ENCODE results near the gene PSMD12.

PSMD12 gene

DNA sequence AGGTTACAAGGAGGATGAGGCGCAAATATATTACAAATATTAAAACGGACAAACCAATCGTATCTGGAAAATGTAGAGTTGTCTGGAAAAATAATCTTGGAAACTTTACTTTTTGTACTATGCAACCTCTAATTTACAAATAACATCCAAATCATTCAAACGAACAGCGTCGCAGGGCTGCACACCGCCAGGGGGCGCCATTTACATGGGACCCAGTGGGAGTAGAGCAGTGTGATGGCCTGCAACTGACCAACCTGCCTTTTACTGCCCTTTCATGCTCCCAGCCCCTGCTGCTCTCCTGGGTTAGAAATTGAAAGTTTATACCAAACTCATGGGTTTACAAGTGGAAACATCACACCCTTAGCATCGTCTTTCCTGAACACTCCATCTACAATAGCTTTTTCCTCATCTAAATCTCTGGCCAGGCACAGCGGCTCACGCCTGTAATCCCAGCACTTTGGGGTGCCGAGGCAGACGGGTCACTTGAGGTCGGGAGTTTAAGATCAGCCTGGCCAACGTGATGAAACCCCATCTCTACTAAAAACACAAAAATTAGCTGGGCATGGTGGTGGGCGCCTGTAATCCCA lies 20.7 kb upstream of the PSMD12 start:
- peak; percentile 48 for DNase-seq (ENCODE audit: low spot score)

DNA sequence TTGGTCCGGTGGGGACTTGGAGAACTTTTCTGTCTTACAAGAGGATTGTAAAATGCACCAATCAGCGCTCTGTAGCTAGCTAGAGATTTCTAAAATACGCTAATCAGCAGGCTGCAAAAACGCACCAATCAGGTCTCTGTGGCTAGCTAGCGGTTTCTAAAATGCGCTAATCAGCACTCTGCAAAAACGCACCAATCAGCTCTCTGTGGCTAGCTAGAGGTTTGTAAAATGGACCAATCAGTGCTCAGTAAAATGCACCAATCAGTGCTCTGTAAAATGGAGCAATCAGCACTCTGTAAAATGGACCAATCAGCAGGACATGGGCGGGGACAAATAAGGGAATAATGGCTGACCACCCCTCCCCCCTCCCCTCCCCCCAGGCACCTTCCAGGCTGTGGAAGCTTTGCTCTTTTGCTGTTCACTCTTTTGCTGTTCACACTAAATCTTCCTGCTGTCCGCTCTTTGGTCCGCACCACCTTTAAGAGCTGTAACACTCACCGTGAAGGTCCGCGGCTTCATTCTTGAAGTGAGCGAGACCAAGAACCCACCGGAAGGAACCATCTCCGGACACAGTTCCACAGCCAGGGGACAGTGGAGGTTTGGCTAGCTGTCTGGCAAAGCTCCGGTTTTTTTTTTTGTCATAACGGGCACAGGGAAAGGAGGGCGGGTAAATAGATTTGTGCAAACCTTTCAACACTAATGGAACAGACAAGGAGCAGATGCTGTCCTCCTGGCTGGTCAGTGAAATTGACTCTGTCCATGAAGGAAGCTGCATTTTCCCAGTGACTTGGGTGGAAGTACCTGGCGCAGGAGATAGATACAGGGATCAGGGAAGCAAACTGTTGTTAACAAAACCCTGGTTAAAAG lies 19.0 kb upstream of the PSMD12 start:
- no peak for DNase-seq (ENCODE audit: low spot score)

DNA sequence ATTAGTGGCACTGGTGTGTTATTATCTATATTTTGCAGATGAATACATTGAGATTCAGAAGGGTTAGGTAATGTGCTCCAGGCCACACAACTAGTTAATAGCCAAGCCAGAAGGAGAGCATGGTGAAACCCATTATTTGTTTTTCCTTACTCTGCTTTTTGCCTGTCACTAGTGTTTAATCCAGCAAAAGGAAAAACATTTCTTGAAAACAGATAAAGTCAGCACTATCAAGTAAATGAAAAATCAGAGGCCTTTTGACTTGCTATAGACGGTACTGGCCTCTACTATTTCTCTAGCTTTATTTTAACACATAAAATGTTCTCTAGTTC lies 15.5 kb upstream of the PSMD12 start:
- DNase-seq (ENCODE audit: low spot score) = no peak

DNA sequence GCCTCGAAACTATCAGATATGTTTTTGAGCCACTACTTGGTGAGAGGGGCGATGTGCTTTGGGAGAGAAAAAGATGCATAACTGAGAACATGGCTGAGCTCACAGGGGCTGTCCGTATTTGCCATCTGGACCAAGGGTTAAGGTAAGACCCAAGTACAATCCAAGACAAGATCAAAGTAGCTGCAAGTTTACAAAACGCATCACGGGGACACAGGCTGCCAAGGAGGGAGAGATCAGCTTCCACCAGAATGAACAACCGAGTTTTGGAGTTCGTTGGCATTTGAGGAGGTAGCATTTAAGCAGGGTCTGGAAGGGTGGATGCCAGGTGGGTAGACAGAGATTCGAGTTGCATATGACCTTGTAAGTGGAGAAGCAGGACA lies 12.9 kb upstream of the PSMD12 start:
- no peak for DNase-seq (ENCODE audit: low spot score)

DNA sequence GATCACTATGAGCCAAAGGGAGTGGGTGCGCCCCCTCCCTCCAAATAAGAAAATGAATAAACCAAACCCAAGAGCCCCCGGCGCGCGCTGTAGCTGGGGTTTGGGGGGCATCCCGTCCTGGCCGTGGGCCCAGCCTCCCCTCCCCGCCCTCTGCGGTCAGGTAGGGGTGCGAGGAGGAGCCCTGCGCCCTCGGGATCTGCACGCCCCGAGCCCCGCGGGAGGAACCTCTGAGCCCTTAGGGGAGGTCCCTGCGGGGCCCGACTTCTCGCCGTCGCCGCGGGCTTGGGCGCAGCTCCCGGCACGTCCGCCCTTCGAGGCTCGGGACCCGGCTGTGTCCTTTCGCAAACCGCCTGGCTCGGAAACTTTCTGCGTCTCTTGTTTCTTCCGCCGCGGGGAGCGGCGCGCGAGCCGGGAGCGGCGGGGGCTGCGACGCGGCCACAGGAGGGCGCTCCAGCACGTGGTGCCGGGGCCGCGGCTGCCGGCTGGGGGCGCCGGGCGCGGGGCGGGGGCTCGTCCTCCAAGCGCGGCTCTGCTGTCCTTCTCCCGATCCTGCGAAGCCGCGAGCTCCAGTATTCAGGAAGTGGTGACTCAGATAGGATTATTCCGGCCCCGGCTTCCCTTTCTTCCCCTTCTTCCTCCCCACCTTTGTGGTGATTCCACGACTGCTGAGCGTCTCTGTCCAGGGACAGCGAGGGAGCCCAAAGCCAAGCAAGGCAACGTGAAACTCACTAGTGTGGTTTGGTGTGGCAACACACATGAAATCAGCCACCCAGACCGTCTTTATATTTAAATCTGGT lies 12.3 kb upstream of the PSMD12 start:
- DNase-seq (ENCODE audit: low spot score) = peak; percentile 69

DNA sequence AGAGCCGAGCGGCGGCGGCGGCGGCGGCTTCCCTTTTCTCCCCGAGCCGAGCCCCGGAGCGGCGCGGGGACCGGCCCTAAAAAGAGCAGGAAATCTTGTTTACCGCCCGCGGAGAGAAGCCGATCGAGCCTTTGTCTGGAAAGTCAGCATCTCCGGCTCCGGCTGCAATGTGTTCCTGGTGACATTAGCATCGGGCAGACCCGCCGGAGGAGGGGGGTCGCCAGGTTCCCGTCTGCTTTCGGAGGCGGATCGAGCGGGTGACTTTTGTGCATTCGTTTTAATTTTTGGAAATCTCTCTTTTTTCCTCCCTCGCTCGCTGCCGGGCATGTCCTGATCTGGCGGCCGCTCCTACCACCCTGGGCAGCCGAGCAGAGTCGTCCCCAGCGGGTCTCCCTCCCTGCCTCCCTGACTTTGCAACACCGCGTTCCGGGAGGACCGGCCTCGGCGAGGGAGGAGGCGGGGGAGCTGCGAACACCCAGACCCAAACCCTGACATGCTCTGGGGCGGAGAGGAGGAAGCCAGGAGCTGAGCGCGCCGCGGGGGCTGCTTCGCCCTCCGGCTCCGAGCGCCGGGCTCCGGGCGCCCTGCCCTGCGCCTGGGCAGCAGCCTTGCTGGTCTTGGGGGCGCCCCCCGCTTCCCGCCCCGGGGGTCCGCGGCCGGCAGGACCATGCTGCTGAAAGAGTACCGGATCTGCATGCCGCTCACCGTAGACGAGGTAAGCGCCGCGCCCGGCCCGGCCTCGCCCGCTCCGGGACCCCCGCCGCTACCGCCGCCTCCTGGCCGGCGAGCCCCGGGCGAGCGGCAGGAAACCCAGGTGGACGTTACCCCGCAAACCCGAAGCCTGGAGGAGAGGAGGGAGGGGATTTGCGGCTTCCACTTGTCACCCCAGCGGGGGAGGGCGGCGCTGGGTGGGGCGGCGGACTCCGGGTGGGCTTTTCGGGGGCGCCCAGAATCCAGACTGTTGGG lies 11.4 kb upstream of the PSMD12 start:
- peak; percentile 38 for DNase-seq (ENCODE audit: low spot score)

DNA sequence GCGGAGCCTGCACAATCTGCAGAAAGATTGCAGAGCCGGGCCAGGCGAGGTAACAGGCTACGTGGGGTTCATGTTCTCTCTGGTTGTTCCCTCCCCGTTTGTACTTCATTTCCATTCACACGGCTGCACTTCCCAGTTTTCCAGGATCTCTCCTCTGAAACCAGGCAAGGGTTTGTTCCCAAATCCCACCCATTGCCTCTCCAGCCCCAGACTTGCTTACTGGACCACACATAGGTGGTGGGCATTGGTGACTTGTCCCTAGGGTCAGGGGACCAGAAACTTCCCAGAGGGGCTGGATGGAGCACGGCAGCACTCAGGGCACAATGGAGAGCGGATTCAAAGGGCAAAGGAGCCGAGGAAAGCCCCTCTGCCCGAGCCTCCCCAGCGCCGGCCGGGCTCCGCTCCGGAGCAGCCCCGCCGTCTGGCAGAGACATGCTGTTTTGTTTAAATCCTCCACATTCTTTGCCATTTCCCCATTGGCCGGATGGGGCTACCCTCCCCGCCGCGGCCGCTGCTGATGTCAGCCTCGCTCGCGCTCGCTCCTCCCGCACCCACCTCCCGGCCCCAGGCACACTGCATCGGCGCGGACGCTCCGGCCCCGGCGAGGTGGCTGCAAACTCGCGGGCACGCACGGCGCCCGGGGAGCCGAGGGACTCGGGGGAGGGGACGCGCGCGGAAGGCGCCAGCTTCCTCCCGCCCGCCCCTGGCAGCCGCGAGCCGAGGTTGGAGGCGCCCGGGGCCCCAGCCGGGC lies 10.5 kb upstream of the PSMD12 start, which contains the start of gene PITPNC1:
TSS of gene PITPNC1 (plus strand) at position 545 of the 751 bp plus-strand sequence.
- peak; percentile 88 for DNase-seq (ENCODE audit: low spot score)

DNA sequence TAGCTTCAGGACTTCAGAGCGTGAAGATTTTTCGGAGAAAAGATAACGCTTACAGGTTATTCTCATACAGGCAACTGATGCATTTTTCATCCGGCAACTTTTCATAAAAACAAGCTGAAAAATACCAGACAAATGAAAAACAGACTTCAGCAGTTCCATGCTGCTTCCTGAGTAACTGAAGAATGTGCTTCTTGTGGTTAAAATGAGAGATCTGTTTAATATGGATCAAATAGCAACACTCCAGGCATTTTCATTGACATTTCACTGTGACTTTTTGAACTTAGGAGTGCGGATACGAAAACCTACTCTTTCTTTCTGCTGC lies 10.0 kb upstream of the PSMD12 start:
- peak; percentile 65 for DNase-seq (ENCODE audit: low spot score)

DNA sequence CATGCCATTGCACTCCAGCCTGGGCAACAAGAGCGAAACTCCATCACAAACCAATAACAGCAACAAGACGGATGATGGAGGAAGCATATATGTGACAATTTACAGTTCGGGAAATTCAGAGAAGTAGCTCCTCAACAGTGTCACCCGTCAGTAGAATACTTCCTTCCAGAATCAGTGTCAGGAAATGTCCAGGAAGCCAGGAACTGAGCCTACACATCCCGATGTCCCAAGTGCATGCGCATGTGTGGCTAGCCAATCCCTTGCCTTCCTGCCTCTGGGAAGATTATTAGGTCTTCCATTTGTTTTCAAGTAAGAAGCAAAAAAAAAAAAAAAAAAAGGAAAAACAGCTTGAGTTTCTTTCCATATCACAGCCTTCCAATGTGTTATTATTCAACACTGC lies 9.3 kb upstream of the PSMD12 start:
- DNase-seq (ENCODE audit: low spot score) = no peak

DNA sequence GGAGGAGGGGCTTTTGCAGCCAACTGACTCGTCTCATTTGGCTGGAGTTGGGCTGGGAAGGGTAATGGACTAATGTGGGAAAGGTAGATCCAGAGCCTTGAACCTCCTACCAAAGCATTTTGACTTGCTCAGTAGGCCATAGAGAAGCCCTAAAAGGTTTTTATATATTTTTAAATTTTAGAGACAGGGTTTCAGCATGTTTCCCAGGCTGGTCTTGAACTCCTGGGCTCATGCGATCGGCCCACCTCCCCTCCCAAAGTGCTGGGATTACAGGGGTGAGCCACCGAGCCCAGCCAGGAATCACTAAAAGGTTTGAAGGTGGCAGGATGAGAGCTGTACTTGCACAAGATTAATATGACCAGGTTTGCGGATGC lies 8.7 kb upstream of the PSMD12 start:
- no peak for DNase-seq (ENCODE audit: low spot score)

DNA sequence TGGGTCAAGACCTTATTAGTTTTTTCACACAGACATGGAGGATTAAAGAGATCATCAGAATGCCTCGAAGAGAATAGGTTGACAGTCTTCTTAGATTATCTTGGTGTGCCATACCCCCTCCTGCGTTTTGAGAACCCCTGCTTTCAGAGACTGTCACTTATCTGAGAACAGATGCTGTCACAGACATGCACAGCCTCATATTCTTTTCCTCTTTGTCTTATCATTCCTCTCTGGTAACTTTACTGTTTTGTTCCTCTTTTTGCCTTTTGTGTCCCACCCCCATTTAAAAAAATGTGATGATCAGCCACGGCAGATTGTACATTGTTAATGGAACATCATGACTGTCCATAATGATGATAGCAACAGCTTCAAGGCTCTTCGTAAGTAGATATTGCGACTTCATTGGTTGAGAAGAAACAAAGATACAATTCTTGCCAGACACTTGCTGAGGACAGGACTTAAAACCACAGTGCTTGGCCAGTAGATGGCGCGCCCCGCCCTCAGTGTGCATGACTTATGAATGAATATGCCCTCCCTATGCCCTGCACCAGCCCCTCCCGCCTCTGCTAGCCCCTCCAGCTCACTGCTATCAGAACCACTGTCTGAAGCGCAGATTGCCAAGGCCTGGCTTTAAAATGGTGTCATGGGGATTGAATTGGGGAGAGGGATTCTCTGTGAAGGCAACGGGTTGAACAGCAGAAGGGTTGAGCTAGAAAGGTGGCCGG lies 8.1 kb upstream of the PSMD12 start:
- peak; percentile 78 for DNase-seq (ENCODE audit: low spot score)

DNA sequence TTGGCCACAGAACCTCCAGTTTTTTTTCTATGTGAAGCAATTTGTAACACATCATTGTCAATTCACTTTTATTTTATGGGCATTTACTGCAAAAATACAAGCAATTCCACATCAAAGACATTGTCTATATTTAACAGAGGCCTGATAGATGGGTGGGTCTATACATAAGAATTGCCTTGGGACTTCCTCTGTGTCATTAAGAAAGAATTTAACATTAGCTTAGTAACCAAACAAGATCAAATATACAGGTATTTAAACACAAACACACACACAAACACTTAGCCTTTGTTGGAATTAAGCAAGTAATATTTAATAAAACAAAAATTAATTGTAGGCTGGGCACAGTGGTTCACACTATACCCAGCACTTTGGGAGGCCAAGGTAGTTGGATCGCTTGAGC lies 6.4 kb upstream of the PSMD12 start:
- no peak for DNase-seq (ENCODE audit: low spot score)

DNA sequence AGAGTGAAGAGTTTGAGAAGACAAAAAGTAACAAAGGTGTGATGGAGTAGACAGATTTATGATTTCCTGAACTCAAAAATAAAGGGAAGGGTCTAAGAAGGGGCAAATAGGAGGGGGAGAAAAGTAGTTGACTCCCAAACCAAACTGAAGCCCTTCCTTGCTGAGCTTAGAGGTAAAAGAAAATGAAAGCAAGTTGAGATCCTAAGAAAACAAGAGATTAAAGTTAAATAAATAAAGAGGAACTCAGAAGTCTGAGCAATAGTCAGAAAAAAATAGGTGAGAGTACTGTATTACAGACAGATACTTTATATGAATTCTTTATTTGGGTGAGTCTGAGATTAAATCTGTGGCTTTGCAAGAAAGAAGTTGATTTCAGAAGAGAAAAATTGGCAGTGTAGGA lies 3.3 kb upstream of the PSMD12 start:
- DNase-seq (ENCODE audit: low spot score) = no peak

DNA sequence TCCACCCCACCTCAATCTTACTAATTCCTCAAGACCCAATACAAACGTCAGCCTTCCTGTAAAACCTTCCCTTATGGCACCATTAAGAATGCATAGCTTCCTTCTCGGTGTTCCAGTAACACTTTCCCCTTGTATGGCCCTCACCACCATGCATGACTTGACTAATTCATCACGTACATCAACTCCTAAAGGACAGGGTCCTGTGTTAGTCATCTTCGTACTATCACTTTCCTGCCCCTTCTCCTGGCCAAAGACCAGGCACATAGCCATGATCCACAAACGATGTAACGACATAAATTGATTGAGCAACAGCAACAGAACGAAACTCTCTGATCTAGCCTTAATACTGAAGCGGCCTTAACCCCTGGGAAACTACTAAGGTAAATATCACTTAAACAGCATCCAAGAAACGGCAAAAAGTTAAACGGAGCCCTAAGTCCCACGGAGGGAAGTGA lies 612 bp downstream of the PSMD12 start:
- peak; percentile 17 for DNase-seq (ENCODE audit: low spot score)

DNA sequence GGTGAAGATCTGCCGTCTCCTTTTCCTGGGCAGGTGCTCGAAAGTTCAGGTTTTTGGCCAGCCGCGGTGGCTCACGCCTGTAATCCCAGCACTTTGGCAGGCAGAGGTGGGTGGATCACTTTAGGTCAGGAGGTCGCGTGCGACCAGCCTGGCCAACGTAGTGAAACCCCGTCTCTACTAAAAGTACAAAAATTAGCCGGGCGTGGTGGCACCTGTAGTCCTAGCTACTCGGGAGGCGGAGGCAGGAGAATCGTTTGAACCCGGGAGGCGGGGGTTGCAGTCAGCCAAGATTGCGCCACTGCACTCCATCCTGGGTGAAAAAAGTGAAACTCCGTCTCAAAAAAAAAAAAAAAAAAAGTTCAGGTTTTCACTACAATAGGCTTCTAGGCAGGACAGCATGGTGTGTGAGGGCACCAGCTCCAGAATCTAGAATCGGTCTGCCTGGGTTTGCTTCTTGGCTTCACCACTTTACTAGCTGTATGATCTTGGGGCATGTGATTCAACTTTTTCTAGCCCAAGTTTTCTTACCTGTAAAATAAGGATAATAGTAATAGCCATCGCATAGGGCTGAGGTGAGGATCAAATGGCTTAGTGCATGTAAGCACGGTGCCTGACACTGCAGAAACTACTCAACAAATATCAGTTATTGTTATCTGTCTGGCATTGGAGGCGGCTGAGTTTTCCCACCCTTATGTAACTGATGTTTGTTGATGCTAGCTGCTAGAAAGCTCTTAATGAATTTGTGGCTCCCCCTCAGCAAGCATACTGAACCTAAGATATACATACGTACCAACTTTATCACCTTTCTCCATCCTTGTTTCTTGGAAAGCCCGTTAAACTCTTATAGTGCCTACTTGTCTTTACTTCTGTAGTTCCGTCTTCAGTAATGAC lies 1.3 kb downstream of the PSMD12 start:
- DNase-seq (ENCODE audit: low spot score) = no peak

DNA sequence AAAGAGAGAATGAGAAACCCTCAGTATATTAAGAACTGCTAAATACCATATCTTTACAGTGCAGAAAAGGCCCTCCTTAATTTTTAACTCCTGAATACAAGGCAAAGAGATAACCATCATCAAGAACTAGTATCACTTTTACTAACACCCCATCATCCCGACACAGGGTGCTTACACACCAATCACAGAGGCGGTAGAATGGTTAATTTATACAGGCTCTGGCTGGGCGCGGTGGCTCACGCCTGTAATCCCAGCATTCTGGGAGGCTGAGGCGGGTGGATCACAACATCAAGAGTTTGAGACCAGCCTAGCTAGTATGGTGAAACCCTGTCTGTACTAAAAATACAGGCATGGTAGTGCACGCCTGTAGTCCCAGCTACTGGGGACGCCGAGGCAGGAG lies 4.2 kb downstream of the PSMD12 start:
- no peak for DNase-seq (ENCODE audit: low spot score)

DNA sequence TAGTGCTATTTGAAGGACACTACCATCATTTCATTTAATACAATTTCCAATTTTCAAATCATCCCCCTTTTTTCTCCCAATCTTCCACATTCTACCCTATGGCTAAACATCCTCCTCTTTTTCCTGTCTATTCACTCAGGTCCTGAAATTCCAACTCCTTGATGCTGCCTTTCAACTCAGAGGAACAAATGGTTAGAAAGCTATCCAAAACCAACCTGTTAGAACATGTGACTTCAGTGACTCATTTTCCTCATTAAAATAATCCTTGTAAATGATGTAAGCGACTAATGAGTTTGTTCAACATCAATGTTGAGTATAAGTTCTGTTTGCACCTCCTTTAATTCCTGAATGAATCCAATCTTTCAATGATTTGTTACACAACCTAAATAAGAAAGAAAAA lies 5.5 kb downstream of the PSMD12 start:
- DNase-seq (ENCODE audit: low spot score) = no peak

DNA sequence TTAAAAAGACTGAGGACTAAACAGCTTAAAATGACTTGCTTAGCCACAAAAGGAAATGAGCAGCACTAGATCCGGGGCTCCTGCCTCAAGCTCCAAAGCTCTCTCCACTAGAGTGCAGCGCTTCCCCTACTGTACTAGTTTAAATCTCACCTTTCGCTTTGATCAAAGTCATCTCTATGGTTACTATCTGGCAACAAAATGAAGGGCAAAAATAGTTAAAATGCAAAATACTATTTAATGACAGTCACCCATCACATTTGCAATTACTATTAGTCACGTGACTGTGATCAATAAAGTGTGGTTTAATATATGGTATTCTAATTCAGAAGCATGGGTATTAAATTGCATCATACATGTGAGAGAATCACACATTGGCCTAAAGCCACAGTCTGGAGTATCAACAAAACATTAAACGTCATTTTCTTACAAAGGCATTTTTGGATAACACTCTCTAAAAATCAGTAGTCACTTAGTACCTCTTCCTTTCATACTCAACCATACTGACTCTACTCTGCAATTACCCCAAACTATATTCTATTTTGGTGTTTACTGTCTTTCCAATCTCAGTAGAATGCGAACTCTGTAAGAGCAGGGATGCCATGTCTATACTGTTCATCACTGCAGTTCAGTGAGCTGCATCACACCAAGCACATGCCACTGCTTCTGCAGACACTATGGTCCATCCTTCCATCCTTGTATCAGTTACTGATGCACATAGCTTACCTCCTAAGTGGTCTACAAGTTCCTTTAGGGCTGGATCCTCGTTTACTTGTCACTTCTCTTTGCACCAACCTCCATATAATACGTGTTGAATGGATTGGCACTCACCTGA lies 6.2 kb downstream of the PSMD12 start:
- peak; percentile 28 for DNase-seq (ENCODE audit: low spot score)

DNA sequence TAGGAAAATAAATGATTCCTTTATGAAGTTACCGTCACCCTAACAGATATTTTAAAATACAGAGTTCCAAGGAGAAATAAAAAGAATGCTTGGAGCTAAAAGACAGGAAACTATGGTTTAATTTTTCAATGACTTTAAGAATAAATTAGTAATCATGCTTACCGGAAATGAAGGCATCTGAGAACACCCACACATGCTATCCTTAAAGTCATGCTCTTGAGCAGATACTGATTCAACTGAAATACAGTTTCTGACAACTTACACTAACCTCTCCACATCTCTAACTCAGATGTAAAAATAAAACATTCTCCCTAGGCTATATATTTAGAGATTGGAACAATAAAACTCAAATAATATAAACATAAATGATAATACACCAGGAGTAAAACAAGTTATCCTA lies 7.8 kb downstream of the PSMD12 start:
- DNase-seq (ENCODE audit: low spot score) = no peak
